Measurements from ENCODE around the gene PDIA6. TPM values are rescaled to one million over a fixed set of nuclear protein-coding genes. Genes with fewer than 3 reads are reported as not detected.
"Not testable (repeated sequence)": the region's sequence is repeated elsewhere in the genome, so short reads cannot be mapped to it uniquely, and the experiment has no call there.

The PDIA6 gene
- polyA plus RNA-seq, 1 donor = 328 TPM

DNA sequence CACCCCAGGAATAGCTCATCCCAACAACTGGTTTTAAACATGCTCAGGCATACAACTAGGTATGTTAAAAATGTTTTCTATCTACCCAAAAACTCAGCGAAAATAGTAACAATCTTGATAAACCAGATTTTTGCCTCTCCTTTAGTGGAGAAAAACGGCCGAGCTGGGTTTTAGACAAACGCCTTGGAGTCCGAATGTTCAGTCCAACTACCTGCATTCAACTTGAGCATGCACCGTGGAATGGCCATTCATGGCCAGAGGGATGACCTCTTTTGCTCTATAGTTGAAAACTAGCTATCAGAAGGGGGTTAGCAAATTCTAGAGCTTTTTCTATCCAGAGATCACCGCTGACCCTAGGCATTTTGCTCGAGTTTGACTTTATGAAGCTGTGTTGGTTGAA lies 30.8 kb downstream of the PDIA6 start:
- DNase-seq = no peak

DNA sequence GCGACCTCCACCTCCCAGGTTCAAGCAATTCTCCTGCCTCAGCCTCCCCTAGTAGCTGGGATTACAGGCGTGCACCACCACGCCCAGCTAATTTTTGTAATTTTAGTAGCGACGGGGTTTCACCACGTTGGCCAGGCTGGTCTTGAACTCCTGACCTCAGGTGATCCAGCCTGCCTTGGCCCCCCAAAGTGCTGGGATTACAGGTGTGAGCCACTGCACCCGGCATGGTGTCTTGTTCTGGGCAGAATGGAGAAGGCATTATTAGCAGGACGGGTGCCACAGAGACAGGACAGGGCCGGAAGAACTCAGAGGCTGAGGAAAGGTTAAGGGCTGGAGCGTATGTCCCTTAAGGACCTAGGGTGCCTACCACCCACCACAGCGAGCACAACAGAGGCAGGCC lies 31.8 kb downstream of the PDIA6 start:
- not testable (repeated sequence) for DNase-seq

DNA sequence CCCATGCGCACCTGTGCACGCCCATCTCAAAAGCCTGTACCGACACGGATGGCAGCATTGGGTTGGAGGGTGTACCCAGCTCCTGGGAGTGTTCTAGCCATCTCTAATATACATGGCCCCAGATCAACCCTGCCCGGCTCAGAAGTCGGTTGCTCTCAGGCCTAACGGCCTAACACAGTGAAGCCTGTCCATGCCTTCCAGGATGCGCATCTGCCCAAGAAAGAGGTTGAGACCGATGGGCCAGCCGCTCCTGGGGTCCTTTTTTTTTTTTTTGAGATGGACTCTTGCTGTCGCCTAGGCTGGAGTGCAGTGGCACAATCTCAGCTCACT lies 32.1 kb downstream of the PDIA6 start:
- DNase-seq = no peak

DNA sequence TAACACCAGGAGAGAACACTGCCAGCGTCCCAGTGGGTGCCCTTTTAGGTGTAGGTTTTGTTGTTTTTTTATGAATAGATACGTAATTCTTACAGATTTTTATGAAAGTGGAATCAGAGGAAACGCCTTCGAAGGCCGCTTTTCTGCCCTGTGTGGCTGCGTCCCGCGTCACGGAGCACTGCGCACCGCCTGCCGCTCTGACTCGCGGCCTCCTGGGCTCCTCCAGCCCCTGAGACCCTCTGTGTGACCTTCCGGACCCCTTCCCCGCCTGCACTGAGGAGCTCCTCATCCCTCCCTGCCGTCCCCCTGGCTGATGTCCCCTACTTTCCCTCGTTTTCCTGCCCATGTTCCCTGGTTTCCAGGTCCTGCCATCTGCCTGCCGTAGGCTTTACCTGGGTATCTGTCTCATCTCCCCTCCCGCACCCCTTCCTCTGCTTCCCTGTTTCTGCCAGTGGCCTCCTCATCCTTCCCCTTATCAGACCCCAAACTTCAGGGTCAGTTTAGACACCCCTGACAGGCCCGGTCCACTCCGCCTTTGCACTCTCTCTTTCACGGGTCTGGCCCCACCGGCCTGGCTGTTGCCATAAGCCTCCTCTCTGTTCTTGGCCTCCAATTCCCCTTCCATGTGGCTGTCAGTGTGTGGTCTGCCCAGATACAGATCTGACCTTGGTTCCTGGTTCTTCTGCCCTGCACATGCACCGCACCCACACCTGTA lies 32.7 kb downstream of the PDIA6 start:
- DNase-seq = no peak

DNA sequence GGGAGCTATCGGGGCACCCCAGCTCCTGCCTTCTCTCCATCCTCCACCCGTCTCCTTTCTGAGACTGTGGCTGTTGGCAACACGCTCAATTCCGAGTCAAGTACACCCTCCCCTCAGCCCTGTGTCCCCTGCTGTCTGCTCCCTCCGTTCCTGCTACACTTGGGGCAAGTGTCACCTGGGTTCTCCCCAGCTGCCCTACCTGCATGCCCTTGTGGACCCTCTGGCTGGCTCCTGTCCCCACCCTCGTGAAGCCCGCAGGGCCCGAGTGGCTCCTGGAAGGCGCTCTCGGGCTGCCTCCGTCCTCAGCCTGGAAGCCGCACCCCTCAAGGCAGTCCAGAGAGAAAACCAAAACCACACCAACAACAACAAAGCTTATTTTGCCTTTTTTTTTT lies 33.9 kb downstream of the PDIA6 start:
- no peak for DNase-seq

- no peak for DNase-seq
These were observed 34.5 kb downstream of the PDIA6 start for GRCh38 chr2:10777842-10778723.

DNA sequence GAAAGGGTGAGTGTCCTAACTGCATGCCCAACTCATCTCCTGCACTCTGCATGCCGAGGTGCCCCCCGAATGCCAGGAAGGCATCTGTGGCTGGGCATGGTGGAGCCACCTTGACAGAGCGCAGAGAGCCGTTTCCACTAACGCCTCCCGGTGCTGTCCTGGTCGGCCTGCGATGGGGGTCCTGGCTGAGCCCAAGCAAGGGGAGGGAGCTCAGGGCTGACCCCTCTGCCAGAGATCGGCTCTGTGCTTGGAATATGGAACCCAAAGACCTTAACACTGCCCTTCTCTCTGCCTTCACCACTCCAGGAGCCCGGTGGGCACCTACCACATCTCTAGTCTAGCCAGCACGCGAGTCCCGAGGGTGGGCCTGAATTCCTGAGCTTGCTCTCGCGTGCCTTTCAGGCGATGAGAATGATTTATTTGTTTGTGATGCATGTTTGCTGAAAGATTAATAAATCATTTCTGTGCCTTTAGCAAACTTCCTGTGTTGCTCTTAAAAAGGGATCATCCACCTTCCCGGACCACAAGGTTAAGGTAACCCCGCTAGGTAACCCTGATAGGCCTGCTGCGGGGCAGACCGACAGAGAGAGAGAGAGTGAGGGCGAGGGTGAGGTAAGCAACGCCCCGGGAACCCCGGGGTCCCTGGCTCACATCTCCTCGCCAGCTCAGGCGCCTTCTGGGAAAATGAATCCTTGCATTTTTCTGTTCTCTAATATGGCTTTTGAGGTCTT lies 35.3 kb downstream of the PDIA6 start:
- DNase-seq = no peak

- DNase-seq = no peak
These were observed 36.2 kb downstream of the PDIA6 start for GRCh38 chr2:10776231-10776977.

DNA sequence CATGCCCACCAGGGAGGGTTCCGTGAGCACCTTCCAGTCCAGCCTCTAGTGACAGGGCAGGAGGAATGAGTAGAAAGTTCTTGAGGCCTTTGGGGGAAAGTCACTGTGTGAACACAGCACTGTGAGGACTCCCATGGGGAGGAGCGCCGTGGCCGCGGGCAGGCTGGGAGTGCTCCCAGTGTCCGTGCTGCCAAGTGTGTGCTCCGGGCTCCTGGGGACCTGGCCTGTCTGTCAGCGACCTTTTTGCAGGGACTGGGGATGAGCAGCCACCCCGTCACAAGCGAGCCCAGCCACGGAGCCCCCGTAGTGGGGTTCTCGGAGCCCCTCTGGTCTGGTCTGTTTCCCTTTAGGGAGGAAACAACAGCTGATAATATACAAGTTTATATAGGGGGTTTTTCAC lies 36.8 kb downstream of the PDIA6 start:
- no peak for DNase-seq

GRCh38 chr2:10775021-10775780 lies 37.4 kb downstream of the PDIA6 start:
- no peak for DNase-seq

DNA sequence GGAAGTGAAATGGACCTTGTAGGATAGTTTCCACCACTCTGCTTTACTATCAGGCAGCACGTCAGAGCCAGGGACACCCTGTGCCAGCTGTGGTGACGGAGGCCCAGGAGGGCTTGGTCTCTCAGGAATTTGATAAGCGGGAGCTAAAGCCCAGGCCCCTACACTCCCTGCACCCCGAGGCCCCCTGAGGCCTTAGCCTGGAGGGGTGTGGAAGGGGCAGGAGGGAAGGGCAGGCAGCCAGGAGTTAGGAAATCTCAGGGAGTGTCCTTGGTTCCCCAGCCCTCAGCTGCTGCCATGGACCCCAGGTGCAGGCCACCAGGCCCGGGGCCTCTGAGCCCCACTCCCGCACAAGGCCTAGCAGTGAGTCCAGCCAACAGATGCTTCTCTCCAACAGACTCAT lies 38.2 kb downstream of the PDIA6 start:
- no peak for DNase-seq

DNA sequence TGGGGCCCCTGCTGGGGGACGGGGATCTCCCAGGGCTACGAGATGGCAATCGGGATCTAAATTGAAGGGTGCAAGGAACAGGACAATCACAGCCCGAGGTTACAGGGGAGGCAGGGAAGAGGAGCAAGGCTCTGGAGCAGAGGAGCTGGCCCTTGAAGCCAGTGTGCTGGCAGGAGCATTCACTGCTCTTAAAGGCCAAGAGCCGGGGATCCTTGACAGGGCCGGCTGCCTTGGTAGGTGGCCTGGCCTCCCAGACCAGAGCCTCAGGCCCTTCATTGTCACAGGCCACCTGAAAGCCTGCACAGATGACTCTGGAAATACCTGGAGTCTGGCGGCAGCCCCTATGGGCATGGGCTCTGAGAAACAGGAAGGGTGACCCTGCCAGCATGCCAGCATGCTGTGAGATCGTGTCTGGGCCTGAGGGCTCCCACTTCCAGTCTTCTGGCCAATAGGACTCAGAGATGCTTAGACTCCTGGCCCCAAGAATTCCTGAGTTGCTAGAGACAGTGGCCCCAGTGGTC lies 38.7 kb downstream of the PDIA6 start:
- no peak for DNase-seq

GRCh38 chr2:10772868-10773215 lies 39.7 kb downstream of the PDIA6 start:
- no peak for DNase-seq

GRCh38 chr2:10772201-10772867 lies 40.3 kb downstream of the PDIA6 start:
- no peak for DNase-seq

- DNase-seq = no peak
These were observed 40.8 kb downstream of the PDIA6 start for GRCh38 chr2:10771786-10772185.

- no peak for DNase-seq
These were observed 41.4 kb downstream of the PDIA6 start for GRCh38 chr2:10770956-10771750.

GRCh38 chr2:10768063-10768507 lies 44.5 kb downstream of the PDIA6 start:
- no peak for DNase-seq

- DNase-seq = no peak
These were observed 46.7 kb downstream of the PDIA6 start for GRCh38 chr2:10765914-10766313.

DNA sequence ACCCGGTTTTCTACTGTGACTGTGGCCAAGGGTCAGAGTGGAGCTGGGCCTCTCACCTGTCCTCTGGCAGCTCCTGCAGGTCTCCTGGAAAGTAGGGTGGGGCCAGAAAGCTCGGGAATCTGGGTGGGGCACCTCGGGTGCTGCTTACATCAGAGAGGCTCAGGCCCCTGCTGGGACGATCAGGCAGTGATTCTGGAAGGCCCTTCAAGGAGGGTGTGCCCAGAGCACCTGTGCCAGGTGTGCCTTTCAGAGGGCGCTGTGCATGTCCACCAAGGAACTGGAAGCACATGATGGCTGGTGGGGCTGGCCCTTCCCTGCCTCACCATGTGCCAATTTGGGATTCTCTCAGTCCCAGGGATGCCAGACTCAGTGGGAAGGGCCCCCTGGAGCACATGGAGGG lies 47.1 kb downstream of the PDIA6 start:
- no peak for DNase-seq

- no peak for DNase-seq
These were observed 47.7 kb downstream of the PDIA6 start for GRCh38 chr2:10764896-10765295.

Measured in left kidney (tissue), 2 donors.